Gastrocnemius medialis (tissue), 4 donors: ENCODE results near the gene SLC16A8. TPM values are rescaled to one million over a fixed set of nuclear protein-coding genes. Genes with fewer than 3 reads are reported as not detected.

Source experiments
- ATAC-seq, 2 donors: fragments of 150-250 bp; one replicate each; pipeline ENCODE4 v1.9.1; 2016
- DNase-seq, 2 donors: peaks; one replicate each; pipeline ENCODE4 v3.0.0-alpha.2; 2019
- H3K27ac ChIP-seq, 4 donors: fragments of 200-600 bp; sonication (generic); 1 replicate in 1 of 4; 2 replicates in 3 of 4; pipeline ENCODE4 v1.5.1; 2016 to 2018; ENCODE audit warnings: mild to moderate bottlenecking in 2 of 4, moderate library complexity in 1 of 4
- H3K27me3 ChIP-seq, 3 donors: fragments of 200-600 bp; sonication (generic) in 2 of 3; 1 replicate in 1 of 3; 2 replicates in 2 of 3; pipeline versions ENCODE4 v1.5.1 to v1.6.0; 2016 to 2019; ENCODE audit warnings: mild to moderate bottlenecking in 1 of 3, moderate library complexity in 1 of 3
- H3K36me3 ChIP-seq, 2 donors: fragments of 200-600 bp; sonication (generic) in 1 of 2; one replicate each; pipeline ENCODE4 v1.5.1; 2017 to 2018
- H3K4me1 ChIP-seq, 2 donors: fragments of 200-600 bp; sonication (generic) in 1 of 2; one replicate each; pipeline ENCODE4 v1.5.1; 2016 to 2017; ENCODE audit warnings: mild to moderate bottlenecking in 2 of 2
- H3K4me3 ChIP-seq, 4 donors: fragments of 200-600 bp; sonication (generic) in 3 of 4; 1 replicate in 1 of 4; 2 replicates in 3 of 4; pipeline ENCODE4 v1.5.1; 2016 to 2019; ENCODE audit warnings: mild to moderate bottlenecking in 2 of 4
- H3K9me3 ChIP-seq, 3 donors: fragments of 200-600 bp; sonication (generic) in 2 of 3; 1 replicate in 1 of 3; 2 replicates in 2 of 3; pipeline ENCODE4 v1.5.1; 2016 to 2019
- POLR2A ChIP-seq, 2 donors: fragments of 450-650 bp; IDR thresholded peaks; one replicate each; pipeline ENCODE4 v1.6.1; 2017; ENCODE audit warnings: antibody characterized with exemption in 2 of 2, mild to moderate bottlenecking in 2 of 2, moderate library complexity in 2 of 2
- in situ Hi-C, 4 donors: fragments of 200-750 bp; cut with MboI; loops; one replicate each; pipeline versions ENCODE4 v1.15.0 to v1.8.0; 2017; ENCODE audit warnings: low sequenced_read_pairs in 4 of 4
- intact Hi-C: fragments of 100-400 bp; cut with DNase I; formaldehyde crosslinking; loops from one replicate; pipeline ENCODE4 v1.15.1; 2023; ENCODE audit warnings: low total_unique reads
- total RNA-seq, 4 donors: library from RNA; depleted of rRNA; stranded (reverse); fragments of >200 nt; gene quantifications; one replicate each; pipeline versions ENCODE4 v1.1.0 to v1.2.3, GENCODE V29; 2016
- TF ChIP-seq, protein P1 (sequence below), 5 experiments: fragments of 450-650 bp in 3 of 5; fragments of 200-600 bp in 2 of 5; sonication (generic) in 2 of 5; IDR thresholded peaks in 4 of 5; conservative IDR thresholded peaks in 1 of 5; 1 replicate in 4 of 5; 2 replicates in 1 of 5; pipeline ENCODE4 v1.5.1; 2016 to 2019; ENCODE audit warnings: antibody characterized with exemption in 5 of 5, mild to moderate bottlenecking in 3 of 5, moderate library complexity in 3 of 5

SLC16A8 gene
- total RNA-seq, 4 donors from 2014 or later, result 0.42 TPM; not detected in 3

GRCh38 chr22:38115423-38116205 is 31.6 kb upstream of the SLC16A8 start:
- intact Hi-C loops, result loop anchor here (10.0 kb wide), 1 partner anchor 89 kb away; the partner anchor contains the start of gene MAFF
- no peak overlapping the region for H3K27ac ChIP-seq
- H3K36me3 ChIP-seq, result peaks cover 0 to 3% of the 10 kb centered on the region in 2 donors
- ATAC-seq (no peak), DNase-seq (no peak)
- TF ChIP-seq POLR2A (IDR thresholded peaks at IDR 0.05), result no peak
- TF ChIP-seq, protein P1, sequence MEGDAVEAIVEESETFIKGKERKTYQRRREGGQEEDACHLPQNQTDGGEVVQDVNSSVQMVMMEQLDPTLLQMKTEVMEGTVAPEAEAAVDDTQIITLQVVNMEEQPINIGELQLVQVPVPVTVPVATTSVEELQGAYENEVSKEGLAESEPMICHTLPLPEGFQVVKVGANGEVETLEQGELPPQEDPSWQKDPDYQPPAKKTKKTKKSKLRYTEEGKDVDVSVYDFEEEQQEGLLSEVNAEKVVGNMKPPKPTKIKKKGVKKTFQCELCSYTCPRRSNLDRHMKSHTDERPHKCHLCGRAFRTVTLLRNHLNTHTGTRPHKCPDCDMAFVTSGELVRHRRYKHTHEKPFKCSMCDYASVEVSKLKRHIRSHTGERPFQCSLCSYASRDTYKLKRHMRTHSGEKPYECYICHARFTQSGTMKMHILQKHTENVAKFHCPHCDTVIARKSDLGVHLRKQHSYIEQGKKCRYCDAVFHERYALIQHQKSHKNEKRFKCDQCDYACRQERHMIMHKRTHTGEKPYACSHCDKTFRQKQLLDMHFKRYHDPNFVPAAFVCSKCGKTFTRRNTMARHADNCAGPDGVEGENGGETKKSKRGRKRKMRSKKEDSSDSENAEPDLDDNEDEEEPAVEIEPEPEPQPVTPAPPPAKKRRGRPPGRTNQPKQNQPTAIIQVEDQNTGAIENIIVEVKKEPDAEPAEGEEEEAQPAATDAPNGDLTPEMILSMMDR (IDR thresholded peaks at IDR 0.05 in 4 of 5, conservative IDR thresholded peaks at IDR 0.05 in 1 of 5), result no peak
- no peak overlapping the region for H3K4me3 ChIP-seq
- in situ Hi-C loops, result loop anchor here (10.0 to 25.0 kb wide), 5 partner anchors 49 to 247 kb away; no protein-coding TSS in a partner anchor
- peaks cover 2 to 6% of the 10 kb centered on the region in 2 donors for H3K4me1 ChIP-seq
- H3K27me3 ChIP-seq, result no peaks in the 10 kb centered on the region
- no peaks in the 10 kb centered on the region for H3K9me3 ChIP-seq

GRCh38 chr22:38114484-38115398 is 30.8 kb upstream of the SLC16A8 start:
- peak; percentile 61 to 78 for DNase-seq
- Histone ChIP-seq H3K4me3 (no peak overlapping the region), H3K4me1 (peaks cover 2 to 7% of the 10 kb centered on the region in 2 donors), H3K27me3 (no peaks in the 10 kb centered on the region), H3K36me3 (peaks cover 0 to 3% of the 10 kb centered on the region in 2 donors), H3K27ac (no peak overlapping the region), H3K9me3 (no peaks in the 10 kb centered on the region)
- TF ChIP-seq POLR2A (IDR thresholded peaks at IDR 0.05), result no peak
- TF ChIP-seq, protein P1 (IDR thresholded peaks at IDR 0.05 in 4 of 5, conservative IDR thresholded peaks at IDR 0.05 in 1 of 5), result peak; percentile 75 to 96 (median 91)
- peak; percentile 83 to 90 for ATAC-seq
- intact Hi-C loops, result loop anchor here (5.0 to 10.0 kb wide), 3 partner anchors 90 to 238 kb away; partner anchors contain the start of gene MAFF
- in situ Hi-C loops, result loop anchor here (10.0 to 25.0 kb wide), 5 partner anchors 50 to 248 kb away; no protein-coding TSS in a partner anchor

DNA sequence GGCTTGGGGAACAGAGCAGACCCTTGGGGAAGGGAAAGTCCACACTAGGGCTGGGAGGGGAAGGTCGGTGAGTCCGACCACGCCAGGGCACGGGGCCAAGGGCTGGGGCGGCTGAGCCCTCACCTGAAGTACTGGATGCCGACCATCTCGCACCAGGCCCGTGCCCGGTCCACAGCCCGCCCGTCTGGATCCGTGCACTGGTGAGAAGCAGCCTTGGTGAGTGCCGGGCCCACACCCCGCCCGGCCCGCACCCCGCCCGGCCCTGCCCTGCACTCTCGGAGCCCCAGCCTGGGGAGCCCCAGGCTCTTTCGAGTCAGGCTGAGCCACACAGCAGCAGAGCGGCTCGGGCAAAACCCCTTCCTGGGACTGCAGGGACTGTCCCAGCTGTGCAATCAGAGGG is 28.4 kb upstream of the SLC16A8 start:
- in situ Hi-C loops (loop anchor here (10.0 to 25.0 kb wide), 5 partner anchors 52 to 250 kb away; no protein-coding TSS in a partner anchor), intact Hi-C loops (loop anchor here (5.0 to 10.0 kb wide), 3 partner anchors 92 to 240 kb away; partner anchors contain the start of gene MAFF)
- H3K9me3 ChIP-seq, result no peaks in the 10 kb centered on the region
- H3K36me3 ChIP-seq, result peaks cover 0 to 3% of the 10 kb centered on the region in 2 donors
- H3K27me3 ChIP-seq, result no peaks in the 10 kb centered on the region
- no peak overlapping the region for H3K4me3 ChIP-seq
- no peak for DNase-seq
- H3K4me1 ChIP-seq, result peaks cover 2 to 7% of the 10 kb centered on the region in 2 donors
- no peak overlapping the region for H3K27ac ChIP-seq
- no peak for ATAC-seq
- TF ChIP-seq, protein P1 (IDR thresholded peaks at IDR 0.05 in 4 of 5, conservative IDR thresholded peaks at IDR 0.05 in 1 of 5), result no peak
- TF ChIP-seq POLR2A (IDR thresholded peaks at IDR 0.05), result no peak

GRCh38 chr22:38111925-38112355 is 28.0 kb upstream of the SLC16A8 start:
- peaks cover 2 to 7% of the 10 kb centered on the region in 2 donors for H3K4me1 ChIP-seq
- in situ Hi-C loops (loop anchor here (10.0 to 25.0 kb wide), 5 partner anchors 53 to 250 kb away; no protein-coding TSS in a partner anchor), intact Hi-C loops (loop anchor here (5.0 to 10.0 kb wide), 3 partner anchors 93 to 240 kb away; partner anchors contain the start of gene MAFF)
- H3K9me3 ChIP-seq, result no peaks in the 10 kb centered on the region
- H3K27ac ChIP-seq, result no peak overlapping the region
- H3K27me3 ChIP-seq, result no peaks in the 10 kb centered on the region
- TF ChIP-seq, protein P1 (IDR thresholded peaks at IDR 0.05 in 4 of 5, conservative IDR thresholded peaks at IDR 0.05 in 1 of 5), result no peak
- no peak for TF ChIP-seq POLR2A (IDR thresholded peaks at IDR 0.05)
- ATAC-seq (no peak), DNase-seq (no peak)
- peaks cover 0 to 3% of the 10 kb centered on the region in 2 donors for H3K36me3 ChIP-seq
- H3K4me3 ChIP-seq, result no peak overlapping the region
